ENCODE measurements around the gene CIAO1.
"Not testable (repeated sequence)": the region's sequence is repeated elsewhere in the genome, so short reads cannot be mapped to it uniquely, and the experiment has no call there.

CIAO1 gene

GRCh38 chr2:96265840-96266679 lies at the start of gene CIAO1, which contains the start of gene TMEM127:
TSS of gene CIAO1 (plus strand) at chr2:96266225. CDS start at chr2:96266351, 126 bp downstream.
TSS of gene TMEM127 (minus strand) at chr2:96265997. CDS start at chr2:96265381, 616 bp downstream.
- DNase-seq: peak; percentile 99

GRCh38 chr2:96218508-96219131 lies 47.4 kb upstream of the CIAO1 start:
- DNase-seq: no peak

- not testable (repeated sequence) for DNase-seq
Measured at GRCh38 chr2:96219959-96220358, 46.1 kb upstream of the CIAO1 start.

GRCh38 chr2:96221106-96221505 lies 44.9 kb upstream of the CIAO1 start:
- not testable (repeated sequence) for DNase-seq

GRCh38 chr2:96225016-96225533 lies 41.0 kb upstream of the CIAO1 start:
- no peak for DNase-seq

- DNase-seq: no peak
Measured at GRCh38 chr2:96231316-96231715, 34.7 kb upstream of the CIAO1 start.

- no peak for DNase-seq
Measured at GRCh38 chr2:96233436-96233835, 32.6 kb upstream of the CIAO1 start.

- no peak for DNase-seq
Measured at GRCh38 chr2:96233880-96234316, 32.1 kb upstream of the CIAO1 start.

GRCh38 chr2:96236882-96237281 lies 29.1 kb upstream of the CIAO1 start:
- no peak for DNase-seq

GRCh38 chr2:96238266-96238665 lies 27.8 kb upstream of the CIAO1 start:
- DNase-seq: no peak

- no peak for DNase-seq
Measured at GRCh38 chr2:96239091-96239490, 26.9 kb upstream of the CIAO1 start.

GRCh38 chr2:96239745-96240264 lies 26.2 kb upstream of the CIAO1 start:
- no peak for DNase-seq

GRCh38 chr2:96240341-96241038 lies 25.5 kb upstream of the CIAO1 start:
- no peak for DNase-seq

- no peak for DNase-seq
Measured at GRCh38 chr2:96241227-96241626, 24.8 kb upstream of the CIAO1 start.

- DNase-seq: peak; percentile 76
Measured at GRCh38 chr2:96241900-96242611, 24.0 kb upstream of the CIAO1 start.

- no peak for DNase-seq
Measured at GRCh38 chr2:96243843-96244242, 22.2 kb upstream of the CIAO1 start.

GRCh38 chr2:96245609-96246390 lies 20.2 kb upstream of the CIAO1 start:
- no peak for DNase-seq

- DNase-seq: no peak
Measured at GRCh38 chr2:96247009-96247408, 19.0 kb upstream of the CIAO1 start.

GRCh38 chr2:96247896-96248295 lies 18.1 kb upstream of the CIAO1 start:
- no peak for DNase-seq

- no peak for DNase-seq
Measured at GRCh38 chr2:96248624-96249023, 17.4 kb upstream of the CIAO1 start.

- no peak for DNase-seq
Measured at GRCh38 chr2:96249654-96250053, 16.4 kb upstream of the CIAO1 start.

- no peak for DNase-seq
Measured at GRCh38 chr2:96250188-96250587, 15.8 kb upstream of the CIAO1 start.

Data from activated CD4-positive, alpha-beta T cell treated with anti-CD3 and anti-CD28 coated beads for 48 hours (primary cell).